ENCODE results near the gene CARM1. TPM values are rescaled to one million over a fixed set of nuclear protein-coding genes. Genes with fewer than 3 reads are reported as not detected.

The CARM1 gene
- total and polyA plus RNA-seq, 2 of the 13 experiments (the other 11 are each of a cell fraction or from before 2014, with no cell fraction given), result 27.6 to 55.8 TPM

DNA sequence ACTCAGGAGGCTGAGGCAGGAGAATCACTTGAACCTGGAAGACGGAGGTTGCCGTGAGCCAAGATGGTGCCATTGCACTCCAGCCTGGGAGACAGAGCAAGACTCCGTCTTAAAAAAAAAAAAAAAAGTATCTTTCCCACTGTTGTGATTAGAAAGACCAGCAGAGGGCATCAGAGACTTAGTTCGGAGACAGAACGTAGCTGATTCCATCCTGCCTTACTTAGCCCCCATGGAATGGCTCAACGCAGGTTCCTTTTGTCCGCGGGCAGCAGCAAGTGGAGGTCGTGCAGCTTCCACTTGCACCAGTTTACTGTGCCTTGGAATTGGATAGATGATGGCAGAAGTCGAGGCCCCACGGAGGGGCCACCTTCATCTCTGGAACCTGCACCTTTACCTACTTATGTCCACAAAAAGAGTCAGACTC is 65.3 kb downstream of the CARM1 start (continued):
- TF ChIP-seq, protein P1, sequence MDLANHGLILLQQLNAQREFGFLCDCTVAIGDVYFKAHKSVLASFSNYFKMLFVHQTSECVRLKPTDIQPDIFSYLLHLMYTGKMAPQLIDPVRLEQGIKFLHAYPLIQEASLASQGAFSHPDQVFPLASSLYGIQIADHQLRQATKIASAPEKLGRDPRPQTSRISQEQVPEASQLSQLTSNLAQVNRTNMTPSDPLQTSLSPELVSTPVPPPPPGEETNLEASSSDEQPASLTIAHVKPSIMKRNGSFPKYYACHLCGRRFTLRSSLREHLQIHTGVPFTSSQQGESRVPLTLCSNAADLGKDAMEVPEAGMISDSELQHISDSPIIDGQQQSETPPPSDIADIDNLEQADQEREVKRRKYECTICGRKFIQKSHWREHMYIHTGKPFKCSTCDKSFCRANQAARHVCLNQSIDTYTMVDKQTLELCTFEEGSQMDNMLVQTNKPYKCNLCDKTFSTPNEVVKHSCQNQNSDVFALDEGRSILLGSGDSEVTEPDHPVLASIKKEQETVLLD (CRISPR knock-in tag; IDR thresholded peaks at IDR 0.05; ENCODE audit: low read depth), result no peak
- TF ChIP-seq, protein P2, sequence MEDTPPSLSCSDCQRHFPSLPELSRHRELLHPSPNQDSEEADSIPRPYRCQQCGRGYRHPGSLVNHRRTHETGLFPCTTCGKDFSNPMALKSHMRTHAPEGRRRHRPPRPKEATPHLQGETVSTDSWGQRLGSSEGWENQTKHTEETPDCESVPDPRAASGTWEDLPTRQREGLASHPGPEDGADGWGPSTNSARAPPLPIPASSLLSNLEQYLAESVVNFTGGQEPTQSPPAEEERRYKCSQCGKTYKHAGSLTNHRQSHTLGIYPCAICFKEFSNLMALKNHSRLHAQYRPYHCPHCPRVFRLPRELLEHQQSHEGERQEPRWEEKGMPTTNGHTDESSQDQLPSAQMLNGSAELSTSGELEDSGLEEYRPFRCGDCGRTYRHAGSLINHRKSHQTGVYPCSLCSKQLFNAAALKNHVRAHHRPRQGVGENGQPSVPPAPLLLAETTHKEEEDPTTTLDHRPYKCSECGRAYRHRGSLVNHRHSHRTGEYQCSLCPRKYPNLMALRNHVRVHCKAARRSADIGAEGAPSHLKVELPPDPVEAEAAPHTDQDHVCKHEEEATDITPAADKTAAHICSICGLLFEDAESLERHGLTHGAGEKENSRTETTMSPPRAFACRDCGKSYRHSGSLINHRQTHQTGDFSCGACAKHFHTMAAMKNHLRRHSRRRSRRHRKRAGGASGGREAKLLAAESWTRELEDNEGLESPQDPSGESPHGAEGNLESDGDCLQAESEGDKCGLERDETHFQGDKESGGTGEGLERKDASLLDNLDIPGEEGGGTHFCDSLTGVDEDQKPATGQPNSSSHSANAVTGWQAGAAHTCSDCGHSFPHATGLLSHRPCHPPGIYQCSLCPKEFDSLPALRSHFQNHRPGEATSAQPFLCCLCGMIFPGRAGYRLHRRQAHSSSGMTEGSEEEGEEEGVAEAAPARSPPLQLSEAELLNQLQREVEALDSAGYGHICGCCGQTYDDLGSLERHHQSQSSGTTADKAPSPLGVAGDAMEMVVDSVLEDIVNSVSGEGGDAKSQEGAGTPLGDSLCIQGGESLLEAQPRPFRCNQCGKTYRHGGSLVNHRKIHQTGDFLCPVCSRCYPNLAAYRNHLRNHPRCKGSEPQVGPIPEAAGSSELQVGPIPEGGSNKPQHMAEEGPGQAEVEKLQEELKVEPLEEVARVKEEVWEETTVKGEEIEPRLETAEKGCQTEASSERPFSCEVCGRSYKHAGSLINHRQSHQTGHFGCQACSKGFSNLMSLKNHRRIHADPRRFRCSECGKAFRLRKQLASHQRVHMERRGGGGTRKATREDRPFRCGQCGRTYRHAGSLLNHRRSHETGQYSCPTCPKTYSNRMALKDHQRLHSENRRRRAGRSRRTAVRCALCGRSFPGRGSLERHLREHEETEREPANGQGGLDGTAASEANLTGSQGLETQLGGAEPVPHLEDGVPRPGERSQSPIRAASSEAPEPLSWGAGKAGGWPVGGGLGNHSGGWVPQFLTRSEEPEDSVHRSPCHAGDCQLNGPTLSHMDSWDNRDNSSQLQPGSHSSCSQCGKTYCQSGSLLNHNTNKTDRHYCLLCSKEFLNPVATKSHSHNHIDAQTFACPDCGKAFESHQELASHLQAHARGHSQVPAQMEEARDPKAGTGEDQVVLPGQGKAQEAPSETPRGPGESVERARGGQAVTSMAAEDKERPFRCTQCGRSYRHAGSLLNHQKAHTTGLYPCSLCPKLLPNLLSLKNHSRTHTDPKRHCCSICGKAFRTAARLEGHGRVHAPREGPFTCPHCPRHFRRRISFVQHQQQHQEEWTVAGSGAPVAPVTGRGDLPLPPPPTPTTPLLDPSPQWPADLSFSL (CRISPR knock-in tag; IDR thresholded peaks at IDR 0.05), result no peak
- TF ChIP-seq SNAI1 (CRISPR knock-in tag; IDR thresholded peaks at IDR 0.05; ENCODE audit: borderline replicate concordance) (no peak), PLRG1 (conservative IDR thresholded peaks at IDR 0.05) (no peak), RCOR2 (CRISPR knock-in tag; IDR thresholded peaks at IDR 0.05) (no peak), KDM3A (CRISPR knock-in tag; IDR thresholded peaks at IDR 0.05; ENCODE audit: low read depth) (0 out of 2 replicates have a peak, but pooled peaks have one; percentile 67), DNMT3B (CRISPR knock-in tag; conservative IDR thresholded peaks at IDR 0.05) (no peak), NFE2L1 (CRISPR knock-in tag; IDR thresholded peaks at IDR 0.05; ENCODE audit: borderline replicate concordance) (no peak), EZH2 (conservative IDR thresholded peaks at IDR 0.05; ENCODE audit: low read depth, low read length) (no peak), ZNF816 (CRISPR knock-in tag; IDR thresholded peaks at IDR 0.05; ENCODE audit: borderline replicate concordance) (no peak)
- TF ChIP-seq, protein P3, sequence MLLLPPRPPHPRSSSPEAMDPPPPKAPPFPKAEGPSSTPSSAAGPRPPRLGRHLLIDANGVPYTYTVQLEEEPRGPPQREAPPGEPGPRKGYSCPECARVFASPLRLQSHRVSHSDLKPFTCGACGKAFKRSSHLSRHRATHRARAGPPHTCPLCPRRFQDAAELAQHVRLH (CRISPR knock-in tag; IDR thresholded peaks at IDR 0.05; ENCODE audit: borderline replicate concordance, low read depth), result no peak
- TF ChIP-seq, protein P4, sequence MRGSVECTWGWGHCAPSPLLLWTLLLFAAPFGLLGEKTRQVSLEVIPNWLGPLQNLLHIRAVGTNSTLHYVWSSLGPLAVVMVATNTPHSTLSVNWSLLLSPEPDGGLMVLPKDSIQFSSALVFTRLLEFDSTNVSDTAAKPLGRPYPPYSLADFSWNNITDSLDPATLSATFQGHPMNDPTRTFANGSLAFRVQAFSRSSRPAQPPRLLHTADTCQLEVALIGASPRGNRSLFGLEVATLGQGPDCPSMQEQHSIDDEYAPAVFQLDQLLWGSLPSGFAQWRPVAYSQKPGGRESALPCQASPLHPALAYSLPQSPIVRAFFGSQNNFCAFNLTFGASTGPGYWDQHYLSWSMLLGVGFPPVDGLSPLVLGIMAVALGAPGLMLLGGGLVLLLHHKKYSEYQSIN (CRISPR knock-in tag; IDR thresholded peaks at IDR 0.05; ENCODE audit: borderline replicate concordance), result no peak
- TF ChIP-seq, protein P5, sequence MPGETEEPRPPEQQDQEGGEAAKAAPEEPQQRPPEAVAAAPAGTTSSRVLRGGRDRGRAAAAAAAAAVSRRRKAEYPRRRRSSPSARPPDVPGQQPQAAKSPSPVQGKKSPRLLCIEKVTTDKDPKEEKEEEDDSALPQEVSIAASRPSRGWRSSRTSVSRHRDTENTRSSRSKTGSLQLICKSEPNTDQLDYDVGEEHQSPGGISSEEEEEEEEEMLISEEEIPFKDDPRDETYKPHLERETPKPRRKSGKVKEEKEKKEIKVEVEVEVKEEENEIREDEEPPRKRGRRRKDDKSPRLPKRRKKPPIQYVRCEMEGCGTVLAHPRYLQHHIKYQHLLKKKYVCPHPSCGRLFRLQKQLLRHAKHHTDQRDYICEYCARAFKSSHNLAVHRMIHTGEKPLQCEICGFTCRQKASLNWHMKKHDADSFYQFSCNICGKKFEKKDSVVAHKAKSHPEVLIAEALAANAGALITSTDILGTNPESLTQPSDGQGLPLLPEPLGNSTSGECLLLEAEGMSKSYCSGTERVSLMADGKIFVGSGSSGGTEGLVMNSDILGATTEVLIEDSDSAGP (CRISPR knock-in tag; IDR thresholded peaks at IDR 0.05; ENCODE audit: borderline replicate concordance), result no peak
- TF ChIP-seq, protein P6, sequence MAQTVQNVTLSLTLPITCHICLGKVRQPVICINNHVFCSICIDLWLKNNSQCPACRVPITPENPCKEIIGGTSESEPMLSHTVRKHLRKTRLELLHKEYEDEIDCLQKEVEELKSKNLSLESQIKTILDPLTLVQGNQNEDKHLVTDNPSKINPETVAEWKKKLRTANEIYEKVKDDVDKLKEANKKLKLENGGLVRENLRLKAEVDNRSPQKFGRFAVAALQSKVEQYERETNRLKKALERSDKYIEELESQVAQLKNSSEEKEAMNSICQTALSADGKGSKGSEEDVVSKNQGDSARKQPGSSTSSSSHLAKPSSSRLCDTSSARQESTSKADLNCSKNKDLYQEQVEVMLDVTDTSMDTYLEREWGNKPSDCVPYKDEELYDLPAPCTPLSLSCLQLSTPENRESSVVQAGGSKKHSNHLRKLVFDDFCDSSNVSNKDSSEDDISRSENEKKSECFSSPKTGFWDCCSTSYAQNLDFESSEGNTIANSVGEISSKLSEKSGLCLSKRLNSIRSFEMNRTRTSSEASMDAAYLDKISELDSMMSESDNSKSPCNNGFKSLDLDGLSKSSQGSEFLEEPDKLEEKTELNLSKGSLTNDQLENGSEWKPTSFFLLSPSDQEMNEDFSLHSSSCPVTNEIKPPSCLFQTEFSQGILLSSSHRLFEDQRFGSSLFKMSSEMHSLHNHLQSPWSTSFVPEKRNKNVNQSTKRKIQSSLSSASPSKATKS (CRISPR knock-in tag; IDR thresholded peaks at IDR 0.05), result no peak
- TF ChIP-seq, protein P7, sequence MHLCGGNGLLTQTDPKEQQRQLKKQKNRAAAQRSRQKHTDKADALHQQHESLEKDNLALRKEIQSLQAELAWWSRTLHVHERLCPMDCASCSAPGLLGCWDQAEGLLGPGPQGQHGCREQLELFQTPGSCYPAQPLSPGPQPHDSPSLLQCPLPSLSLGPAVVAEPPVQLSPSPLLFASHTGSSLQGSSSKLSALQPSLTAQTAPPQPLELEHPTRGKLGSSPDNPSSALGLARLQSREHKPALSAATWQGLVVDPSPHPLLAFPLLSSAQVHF (CRISPR knock-in tag; IDR thresholded peaks at IDR 0.05), result no peak
